ENCODE measurements around the gene SMPD2. TPM values are rescaled to one million over a fixed set of nuclear protein-coding genes. Genes with fewer than 3 reads are reported as not detected.
A peak's percentile ranks its signal among the peaks of the same experiment; 100 is the strongest.

The SMPD2 gene
- total RNA-seq, 2 donors from 2014 or later = 22.9 to 49.5 TPM

GRCh38 chr6:109449795-109450673, 9.5 kb downstream of the SMPD2 start:
- DNase-seq = no peak
- Mint-ChIP-seq H3K27me3 (no peaks in the 10 kb centered on the region), H3K36me3 (ENCODE audit: low read depth) (no peaks in the 10 kb centered on the region), H3K4me3 (peak overlapping the region; percentile 84), H3K4me1 (peaks cover 38% of the 10 kb centered on the region), H3K27ac (peak overlapping the region; percentile 92)
- no peaks in the 10 kb centered on the region for H3K9me3 ChIP-seq (ENCODE audit: control insufficient read depth, low read length, poor library complexity, severe bottlenecking)
- peak; percentile 36 for ATAC-seq

GRCh38 chr6:109450801-109451200, 10.3 kb downstream of the SMPD2 start:
- Mint-ChIP-seq H3K4me1 (peaks cover 35% of the 10 kb centered on the region), H3K36me3 (ENCODE audit: low read depth) (no peaks in the 10 kb centered on the region), H3K27ac (peak overlapping the region; percentile 92), H3K4me3 (peak overlapping the region; percentile 84), H3K27me3 (no peaks in the 10 kb centered on the region)
- no peaks in the 10 kb centered on the region for H3K9me3 ChIP-seq (ENCODE audit: control insufficient read depth, low read length, poor library complexity, severe bottlenecking)
- no peak for DNase-seq
- no peak for ATAC-seq

GRCh38 chr6:109451376-109451775, 10.9 kb downstream of the SMPD2 start:
- Mint-ChIP-seq H3K4me1 (peaks cover 35% of the 10 kb centered on the region), H3K4me3 (peak overlapping the region; percentile 36), H3K27me3 (no peaks in the 10 kb centered on the region), H3K36me3 (ENCODE audit: low read depth) (no peaks in the 10 kb centered on the region), H3K27ac (no peak overlapping the region)
- ATAC-seq (no peak), DNase-seq (no peak)
- H3K9me3 ChIP-seq (ENCODE audit: control insufficient read depth, low read length, poor library complexity, severe bottlenecking) = no peaks in the 10 kb centered on the region

GRCh38 chr6:109452181-109452580, 11.7 kb downstream of the SMPD2 start:
- Mint-ChIP-seq H3K36me3 (ENCODE audit: low read depth) (no peaks in the 10 kb centered on the region), H3K27me3 (no peaks in the 10 kb centered on the region), H3K4me1 (peaks cover 38% of the 10 kb centered on the region), H3K27ac (peak overlapping the region; percentile 93), H3K4me3 (no peak overlapping the region)
- DNase-seq = no peak
- no peaks in the 10 kb centered on the region for H3K9me3 ChIP-seq (ENCODE audit: control insufficient read depth, low read length, poor library complexity, severe bottlenecking)
- ATAC-seq = no peak

GRCh38 chr6:109453156-109453555, 12.6 kb downstream of the SMPD2 start:
- Mint-ChIP-seq H3K27me3 (no peaks in the 10 kb centered on the region), H3K4me3 (peak overlapping the region; percentile 41), H3K4me1 (peaks cover 38% of the 10 kb centered on the region), H3K27ac (peak overlapping the region; percentile 93), H3K36me3 (ENCODE audit: low read depth) (no peaks in the 10 kb centered on the region)
- no peak for ATAC-seq
- no peak for DNase-seq
- no peaks in the 10 kb centered on the region for H3K9me3 ChIP-seq (ENCODE audit: control insufficient read depth, low read length, poor library complexity, severe bottlenecking)

GRCh38 chr6:109453594-109454495, 13.3 kb downstream of the SMPD2 start:
- no peaks in the 10 kb centered on the region for H3K9me3 ChIP-seq (ENCODE audit: control insufficient read depth, low read length, poor library complexity, severe bottlenecking)
- Mint-ChIP-seq H3K27me3 (no peaks in the 10 kb centered on the region), H3K27ac (peak overlapping the region; percentile 93), H3K4me1 (peaks cover 38% of the 10 kb centered on the region), H3K4me3 (peak overlapping the region; percentile 99), H3K36me3 (ENCODE audit: low read depth) (no peaks in the 10 kb centered on the region)
- ATAC-seq (no peak), DNase-seq (no peak)

- peak; percentile 52 to 72 (median 56) for DNase-seq
- Mint-ChIP-seq H3K4me3 (peak overlapping the region; percentile 99), H3K27ac (peak overlapping the region; percentile 93), H3K36me3 (ENCODE audit: low read depth) (no peaks in the 10 kb centered on the region), H3K4me1 (peaks cover 44% of the 10 kb centered on the region), H3K27me3 (no peaks in the 10 kb centered on the region)
- ATAC-seq = peak; percentile 69
- no peaks in the 10 kb centered on the region for H3K9me3 ChIP-seq (ENCODE audit: control insufficient read depth, low read length, poor library complexity, severe bottlenecking)
Measured at GRCh38 chr6:109454496-109455436, 14.2 kb downstream of the SMPD2 start.

DNA sequence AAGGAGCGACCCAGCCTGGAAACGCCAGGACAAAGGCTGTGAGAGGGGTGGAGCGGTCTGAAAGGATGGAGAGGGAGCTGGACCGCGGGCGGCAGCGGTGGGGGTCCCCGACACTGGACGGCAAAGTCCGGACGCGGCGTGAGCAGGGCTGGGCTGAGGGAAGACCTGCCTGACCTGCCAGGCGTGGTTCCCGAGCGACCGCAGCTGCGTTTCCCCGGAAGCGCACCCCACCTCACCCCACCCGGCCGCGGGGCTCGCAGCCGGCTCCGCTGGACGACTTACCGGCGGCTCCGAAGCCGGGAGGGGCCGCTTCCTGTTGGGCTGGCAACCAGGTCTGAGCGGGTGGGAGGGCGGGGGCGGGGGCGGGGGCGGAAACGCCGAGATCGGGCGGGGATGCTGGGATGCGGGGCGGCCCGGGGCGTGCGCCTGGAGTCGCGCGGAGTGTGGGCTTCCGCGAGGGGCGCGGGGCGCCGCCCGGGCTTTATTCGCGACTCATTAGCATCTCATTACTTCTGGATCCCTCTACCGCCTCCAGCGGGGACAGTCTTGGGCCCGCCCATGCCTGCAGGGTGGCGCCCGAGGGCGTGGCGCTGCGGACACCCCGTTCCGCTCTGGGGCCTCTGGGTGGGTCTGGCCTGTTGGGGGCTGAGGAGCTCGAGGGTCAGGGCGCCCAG, 15.1 kb downstream of the SMPD2 start, which contains the start of gene MICAL1:
TSS of gene MICAL1 (minus strand) at position 336 of the 674 bp plus-strand sequence. CDS start 1,576 bp downstream, outside the sequence.
- no peaks in the 10 kb centered on the region for H3K9me3 ChIP-seq (ENCODE audit: control insufficient read depth, low read length, poor library complexity, severe bottlenecking)
- Mint-ChIP-seq H3K4me3 (peak within 1 kb of the TSS; percentile 99), H3K4me1 (peaks cover 40% of the 10 kb centered on the region), H3K27me3 (no peaks in the 10 kb centered on the region), H3K36me3 (ENCODE audit: low read depth) (no peaks in the 10 kb centered on the region), H3K27ac (peak within 1 kb of the TSS; percentile 93)
- ATAC-seq = peak; percentile 73
- DNase-seq = peak; percentile 58 to 81 (median 80)

DNA sequence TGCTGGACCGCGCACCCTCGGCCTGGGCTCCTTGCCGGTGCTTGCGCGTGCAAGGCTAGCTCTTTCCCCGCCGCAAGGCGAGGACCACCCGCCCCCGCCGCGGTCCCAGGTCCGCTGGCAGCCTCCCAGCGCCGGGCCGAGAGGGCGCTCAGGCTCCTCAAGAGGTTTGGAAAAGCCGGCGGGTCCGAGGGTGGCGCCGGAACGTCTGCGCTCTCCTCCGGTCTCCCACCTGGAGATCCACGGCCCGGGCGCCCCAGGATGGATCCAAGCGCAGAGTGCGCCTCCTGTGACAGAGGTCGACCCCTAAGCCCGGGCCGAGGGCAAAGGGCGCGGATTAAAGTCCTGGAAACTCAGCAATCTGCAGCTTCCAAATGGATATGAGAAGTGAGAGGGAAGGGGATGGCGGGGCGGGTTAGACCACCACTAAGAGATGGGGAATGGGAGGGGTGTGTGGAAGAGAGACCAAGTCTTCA, 15.6 kb downstream of the SMPD2 start:
- H3K27me3 Mint-ChIP-seq = no peaks in the 10 kb centered on the region
- no peaks in the 10 kb centered on the region for H3K9me3 ChIP-seq (ENCODE audit: control insufficient read depth, low read length, poor library complexity, severe bottlenecking)
- peak overlapping the region; percentile 99 for H3K4me3 Mint-ChIP-seq
- DNase-seq = no peak
- ATAC-seq = no peak
- peak overlapping the region; percentile 37 for H3K27ac Mint-ChIP-seq
- H3K4me1 Mint-ChIP-seq = peaks cover 37% of the 10 kb centered on the region
- H3K36me3 Mint-ChIP-seq (ENCODE audit: low read depth) = no peaks in the 10 kb centered on the region

DNA sequence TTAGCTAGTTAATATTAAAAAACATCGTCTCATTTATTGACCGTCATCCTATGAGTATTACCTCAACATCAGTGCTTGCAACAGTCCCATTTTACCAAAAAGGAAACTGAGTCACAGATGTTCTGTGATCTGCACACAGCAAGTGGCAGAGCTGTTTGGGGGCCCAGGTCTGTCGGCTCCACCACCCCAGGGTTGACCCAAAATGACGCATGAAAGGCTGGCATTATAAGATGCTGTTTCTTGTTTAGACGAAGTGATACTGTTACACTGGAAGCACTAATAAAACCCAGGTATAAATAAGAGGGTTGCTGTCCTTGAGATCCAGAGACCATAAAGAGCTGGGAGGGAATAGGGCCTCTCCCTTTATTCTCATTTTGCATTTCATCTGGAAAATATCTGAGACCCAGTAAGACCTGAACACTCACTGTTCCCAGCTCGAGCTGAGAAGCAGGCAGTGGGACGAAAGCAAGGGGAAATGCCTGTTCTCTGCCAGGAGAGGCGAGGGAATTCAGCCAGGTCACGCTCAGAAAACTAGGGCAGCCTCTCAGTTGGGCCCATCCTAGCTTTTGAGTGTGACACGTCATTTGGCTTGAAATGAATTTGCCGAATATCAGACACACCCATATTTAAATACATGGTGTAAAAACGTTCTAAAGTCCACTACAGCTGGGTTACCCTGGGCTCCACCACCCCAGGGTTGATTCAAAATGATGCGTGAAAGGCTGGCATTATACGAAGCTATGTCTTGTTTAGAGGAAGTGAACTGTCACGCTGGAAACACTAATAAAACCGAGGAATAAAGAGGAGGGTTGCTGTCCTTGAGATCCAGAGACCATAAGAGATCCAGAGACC, 16.4 kb downstream of the SMPD2 start:
- Mint-ChIP-seq H3K27me3 (no peaks in the 10 kb centered on the region), H3K4me1 (peaks cover 35% of the 10 kb centered on the region), H3K36me3 (ENCODE audit: low read depth) (peaks cover 1% of the 10 kb centered on the region), H3K4me3 (peak overlapping the region; percentile 99), H3K27ac (peak overlapping the region; percentile 37)
- ATAC-seq = no peak
- DNase-seq = no peak
- H3K9me3 ChIP-seq (ENCODE audit: control insufficient read depth, low read length, poor library complexity, severe bottlenecking) = no peaks in the 10 kb centered on the region

GRCh38 chr6:109457562-109457996, 17.1 kb downstream of the SMPD2 start:
- peaks cover 38% of the 10 kb centered on the region for H3K4me1 Mint-ChIP-seq
- peaks cover 5% of the 10 kb centered on the region for H3K36me3 Mint-ChIP-seq (ENCODE audit: low read depth)
- ATAC-seq (no peak), DNase-seq (no peak)
- H3K27ac Mint-ChIP-seq = peak overlapping the region; percentile 37
- no peak overlapping the region for H3K4me3 Mint-ChIP-seq
- H3K27me3 Mint-ChIP-seq = no peaks in the 10 kb centered on the region
- H3K9me3 ChIP-seq (ENCODE audit: control insufficient read depth, low read length, poor library complexity, severe bottlenecking) = no peaks in the 10 kb centered on the region

Measured in T-helper 17 cell (primary cell).